NCI-H1436 (cell line): ENCODE results near the gene GUCY1A1.

Experiments
- DNase-seq: peaks from one replicate; lab custom pipeline; 2025; lab: John Stamatoyannopoulos, UW

GUCY1A1 gene

GRCh38 chr4:155658681-155659064 is 8.0 kb upstream of the GUCY1A1 start:
- no peak for DNase-seq

GRCh38 chr4:155659176-155659575 is 7.5 kb upstream of the GUCY1A1 start:
- DNase-seq, result no peak

- no peak for DNase-seq
Observed at GRCh38 chr4:155660436-155660835, 6.2 kb upstream of the GUCY1A1 start.

GRCh38 chr4:155665054-155665453 is 1.6 kb upstream of the GUCY1A1 start:
- no peak for DNase-seq

GRCh38 chr4:155667222-155667567 is 547 bp downstream of the GUCY1A1 start:
- DNase-seq, result no peak

- DNase-seq, result no peak
Observed at GRCh38 chr4:155667568-155668511, 1.2 kb downstream of the GUCY1A1 start.

- DNase-seq, result no peak
Observed at GRCh38 chr4:155668707-155669220, 2.1 kb downstream of the GUCY1A1 start.

- DNase-seq, result no peak
Observed at GRCh38 chr4:155672342-155672741, 5.7 kb downstream of the GUCY1A1 start.

- no peak for DNase-seq
Observed at GRCh38 chr4:155673453-155673979, 6.9 kb downstream of the GUCY1A1 start.

GRCh38 chr4:155674669-155675071 is 8.0 kb downstream of the GUCY1A1 start:
- DNase-seq, result no peak

- no peak for DNase-seq
Observed at GRCh38 chr4:155675709-155676429, 9.2 kb downstream of the GUCY1A1 start.

GRCh38 chr4:155676430-155676825 is 9.8 kb downstream of the GUCY1A1 start:
- no peak for DNase-seq

- no peak for DNase-seq
Observed at GRCh38 chr4:155678011-155678410, 11.4 kb downstream of the GUCY1A1 start.

- no peak for DNase-seq
Observed at GRCh38 chr4:155679343-155679742, 12.7 kb downstream of the GUCY1A1 start.

GRCh38 chr4:155681886-155682285 is 15.2 kb downstream of the GUCY1A1 start:
- no peak for DNase-seq

GRCh38 chr4:155684423-155684822 is 17.8 kb downstream of the GUCY1A1 start:
- no peak for DNase-seq

GRCh38 chr4:155684892-155685541 is 18.4 kb downstream of the GUCY1A1 start:
- DNase-seq, result no peak

- no peak for DNase-seq
Observed at GRCh38 chr4:155687380-155687982, 20.8 kb downstream of the GUCY1A1 start.

GRCh38 chr4:155688211-155688610 is 21.6 kb downstream of the GUCY1A1 start:
- no peak for DNase-seq

GRCh38 chr4:155688860-155689259 is 22.2 kb downstream of the GUCY1A1 start:
- no peak for DNase-seq

- DNase-seq, result no peak
Observed at GRCh38 chr4:155690044-155690837, 23.6 kb downstream of the GUCY1A1 start.
